H9 (cell line): ENCODE measurements around the gene KEAP1. TPM values are rescaled to one million over a fixed set of nuclear protein-coding genes. Genes with fewer than 3 reads are reported as not detected.

Source experiments
- DNase-seq: peaks from one replicate; pipeline ENCODE4 v3.0.0-alpha.2; 2017
- H2AFZ ChIP-seq: one replicate; pipeline ENCODE4 v1.6.1; 2013; ENCODE audit warnings: mild to moderate bottlenecking, low read length, control low read depth, moderate library complexity
- H2AK5ac ChIP-seq: 2 replicates; pipeline ENCODE4 v1.6.1; 2013; ENCODE audit warnings: low read length, control low read depth, mixed read lengths; ENCODE audit not compliant: insufficient read length
- H2BK120ac ChIP-seq: one replicate; pipeline ENCODE4 v1.6.1; 2013; ENCODE audit warnings: low read depth, mild to moderate bottlenecking, low read length, control low read depth, inconsistent platforms; ENCODE audit not compliant: poor library complexity, severe bottlenecking
- H2BK12ac ChIP-seq: 2 replicates; pipeline ENCODE4 v1.6.1; 2013; ENCODE audit warnings: low read length, control low read depth, mixed read lengths, low read depth; ENCODE audit not compliant: insufficient read length
- H2BK15ac ChIP-seq: 2 replicates; pipeline ENCODE4 v1.6.1; 2013; ENCODE audit warnings: low read depth, low read length, control low read depth
- H2BK20ac ChIP-seq: one replicate; pipeline ENCODE4 v1.6.1; 2013; ENCODE audit warnings: low read depth, mild to moderate bottlenecking, low read length, control low read depth, inconsistent platforms; ENCODE audit not compliant: poor library complexity, severe bottlenecking
- H2BK5ac ChIP-seq: 2 replicates; pipeline ENCODE4 v1.6.1; 2013; ENCODE audit warnings: low read length, control low read depth, mixed read lengths; ENCODE audit not compliant: insufficient read length
- H3K14ac ChIP-seq: 2 replicates; pipeline ENCODE4 v1.6.1; 2013; ENCODE audit warnings: low read length, control low read depth; ENCODE audit not compliant: insufficient read depth
- H3K18ac ChIP-seq: 2 replicates; pipeline ENCODE4 v1.6.1; 2013; ENCODE audit warnings: low read depth, mild to moderate bottlenecking, mixed read lengths, low read length, control low read depth; ENCODE audit not compliant: insufficient read length
- H3K23ac ChIP-seq: 2 replicates; pipeline ENCODE4 v1.6.1; 2013; ENCODE audit warnings: low read length, control low read depth, mixed read lengths, low read depth; ENCODE audit not compliant: insufficient read length
- H3K23me2 ChIP-seq: 2 replicates; pipeline ENCODE4 v1.6.1; 2013; ENCODE audit warnings: low read depth, mild to moderate bottlenecking, mixed read lengths, low read length, control low read depth; ENCODE audit not compliant: insufficient read length, poor library complexity, severe bottlenecking
- H3K27ac ChIP-seq: 2 replicates; pipeline ENCODE4 v1.5.1; 2013; ENCODE audit warnings: low read length, control low read depth, mixed read lengths, low read depth; ENCODE audit not compliant: insufficient read length
- H3K27me3 ChIP-seq: 2 replicates; pipeline ENCODE4 v1.6.1; 2013; ENCODE audit warnings: low read length, control low read depth, inconsistent platforms; ENCODE audit not compliant: insufficient read depth
- H3K4ac ChIP-seq: 2 replicates; pipeline ENCODE4 v1.6.1; 2013; ENCODE audit warnings: low read depth, mild to moderate bottlenecking, control low read depth, inconsistent platforms, low read length, moderate library complexity
- H3K4me1 ChIP-seq: 2 replicates; pipeline ENCODE4 v1.6.1; 2013; ENCODE audit warnings: low read length, control low read depth, inconsistent platforms; ENCODE audit not compliant: insufficient read depth
- H3K4me2 ChIP-seq: 2 replicates; pipeline ENCODE4 v1.6.1; 2013; ENCODE audit warnings: low read length, control low read depth, mixed read lengths; ENCODE audit not compliant: insufficient read length, insufficient read depth
- H3K56ac ChIP-seq: 2 replicates; pipeline ENCODE4 v1.6.1; 2013; ENCODE audit warnings: low read depth, mild to moderate bottlenecking, mixed read lengths, low read length, control low read depth; ENCODE audit not compliant: insufficient read length
- H3K79me1 ChIP-seq: 2 replicates; pipeline ENCODE4 v1.6.1; 2013; ENCODE audit warnings: low read depth, mild to moderate bottlenecking, moderate library complexity, low read length, control low read depth, inconsistent platforms; ENCODE audit not compliant: insufficient read depth, poor library complexity, severe bottlenecking
- H3K79me2 ChIP-seq: 2 replicates; pipeline ENCODE4 v1.6.1; 2013; ENCODE audit warnings: low read length, control low read depth, inconsistent platforms; ENCODE audit not compliant: insufficient read depth
- H3K9ac ChIP-seq: 2 replicates; pipeline ENCODE4 v1.6.1; 2013; ENCODE audit warnings: low read length, control low read depth, mixed read lengths; ENCODE audit not compliant: insufficient read length; ENCODE audit errors: extremely low read depth
- H3K9me3 ChIP-seq: one replicate; pipeline ENCODE4 v1.6.1; 2013; ENCODE audit warnings: low read depth, low read length, inconsistent platforms; ENCODE audit not compliant: control insufficient read depth
- H3T11ph ChIP-seq: one replicate; pipeline ENCODE4 v1.6.1; 2013; ENCODE audit warnings: mild to moderate bottlenecking, low read length, control low read depth, inconsistent platforms
- H4K20me1 ChIP-seq: one replicate; pipeline ENCODE4 v1.6.1; 2013; ENCODE audit not compliant: control insufficient read depth, insufficient read length, insufficient read depth
- H4K5ac ChIP-seq: 2 replicates; pipeline ENCODE4 v1.6.1; 2013; ENCODE audit warnings: low read depth, mild to moderate bottlenecking, mixed read lengths, low read length, control low read depth; ENCODE audit not compliant: insufficient read length
- H4K8ac ChIP-seq: replicated peaks from 2 replicates; pipeline ENCODE4 v1.6.1; 2013; ENCODE audit warnings: low read length, control low read depth, mixed read lengths, low read depth; ENCODE audit not compliant: insufficient read length
- H4K91ac ChIP-seq: 2 replicates; pipeline ENCODE4 v1.6.1; 2013; ENCODE audit warnings: low read depth, mild to moderate bottlenecking, moderate library complexity, mixed read lengths, low read length, control low read depth; ENCODE audit not compliant: insufficient read length
- H3K27ac Mint-ChIP-seq, 3 experiments: 2 replicates in 2 of 3; 3 replicates in 1 of 3; pipeline ENCODE4 v1.8.0; 2020 to 2021; ENCODE audit warnings: mixed read lengths in 3 of 3, mild to moderate bottlenecking in 1 of 3, moderate library complexity in 1 of 3
- H3K27me3 Mint-ChIP-seq: 2 replicates; pipeline ENCODE4 v1.8.0; 2021; ENCODE audit warnings: low read depth, mild to moderate bottlenecking, moderate library complexity, mixed read lengths
- H3K36me3 Mint-ChIP-seq, 3 experiments: 2 replicates in 2 of 3; 3 replicates in 1 of 3; pipeline ENCODE4 v1.8.0; 2020 to 2021; ENCODE audit warnings: low read depth in 3 of 3, mixed read lengths in 3 of 3; ENCODE audit not compliant: insufficient read depth in 1 of 3
- H3K4me1 Mint-ChIP-seq, 2 experiments: 2 replicates each; pipeline ENCODE4 v1.8.0; 2020; ENCODE audit warnings: mixed read lengths in 2 of 2
- H3K4me3 Mint-ChIP-seq, 2 experiments: 2 replicates in 1 of 2; 3 replicates in 1 of 2; pipeline ENCODE4 v1.8.0; 2020 to 2021; ENCODE audit warnings: mild to moderate bottlenecking in 2 of 2, mixed read lengths in 2 of 2, moderate library complexity in 1 of 2
- H3K9me3 Mint-ChIP-seq, 2 experiments: 2 replicates in 1 of 2; 3 replicates in 1 of 2; pipeline ENCODE4 v1.8.0; 2020; ENCODE audit warnings: mild to moderate bottlenecking in 2 of 2, mixed read lengths in 2 of 2, moderate library complexity in 1 of 2
- WGBS: extraction: QIAGEN DNeasy Blood & Tissue Kit; methylation state at CpG from one replicate; pipeline ENCODE4 v1.1.7; 2013; ENCODE audit warnings: missing lambda C conversion rate, low lambda C conversion rate, mixed read lengths; ENCODE audit not compliant: insufficient read length; ENCODE audit errors: extremely low coverage; 5-methylcytosine and 5-hydroxymethylcytosine counted together
- total RNA-seq: library from RNA; stranded (reverse); gene quantifications from 2 replicates; pipeline ENCODE4 v1.2.1, GENCODE V29; 2021
- TF ChIP-seq, protein P1 (sequence below): fragments of 200-600 bp; sonication (generic); conservative IDR thresholded peaks from 3 replicates; pipeline ENCODE4 v1.8.0; 2021; ENCODE audit warnings: antibody characterized with exemption, mild to moderate bottlenecking

The KEAP1 gene
- total RNA-seq, 1 experiment from 2014 or later: 88.7 TPM

DNA sequence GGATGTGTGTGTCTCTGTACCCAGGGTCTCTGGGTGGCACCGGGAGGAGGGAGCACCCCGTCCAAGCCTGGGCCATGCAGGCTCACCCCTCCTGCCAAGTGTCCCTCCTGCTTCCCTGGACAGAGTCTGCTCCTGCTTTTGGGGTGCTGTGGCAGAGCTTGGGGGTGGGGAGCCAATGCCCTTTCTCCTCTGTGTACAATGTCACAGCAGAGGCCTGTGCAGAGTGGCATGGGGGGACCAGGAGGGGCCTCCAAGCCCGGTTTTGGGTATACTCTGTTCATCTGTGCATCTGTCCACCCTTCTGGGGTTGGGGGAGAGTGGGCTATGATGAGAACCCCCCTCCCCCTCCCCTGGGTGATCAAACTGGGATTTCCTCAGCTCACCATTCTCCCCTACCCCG, 49.3 kb downstream of the KEAP1 start:
- Histone ChIP-seq H3K79me1 (no peaks in the 10 kb centered on the region), H2BK5ac (no peak overlapping the region), H2BK120ac (no peak overlapping the region), H4K5ac (no peak overlapping the region), H4K8ac (no peak overlapping the region), H3K4ac (no peak overlapping the region), H3K23ac (no peak overlapping the region), H4K91ac (no peak overlapping the region), H4K20me1 (no peaks in the 10 kb centered on the region), H3K79me2 (no peaks in the 10 kb centered on the region), H3K9ac (no peak overlapping the region), H3K4me1 (no peaks in the 10 kb centered on the region), H3K9me3 (no peaks in the 10 kb centered on the region), H2AFZ (no peak overlapping the region), H3K23me2 (no peaks in the 10 kb centered on the region), H2BK20ac (no peak overlapping the region), H3K27me3 (no peaks in the 10 kb centered on the region), H3K56ac (no peak overlapping the region), H2BK12ac (no peak overlapping the region), H2BK15ac (no peak overlapping the region), H2AK5ac (no peak overlapping the region), H3K4me2 (no peak overlapping the region), H3K27ac (no peak overlapping the region), H3K14ac (peak overlapping the region; percentile 8), H3T11ph (no peak overlapping the region), H3K18ac (peak overlapping the region; percentile 21)
- Mint-ChIP-seq H3K4me1 (peaks cover 9 to 37% of the 10 kb centered on the region in 2 experiments), H3K4me3 (peak overlapping the region in 1 of 2 experiments; percentile 21; a peak in 2 of 5 replicates), H3K27me3 (peaks cover 6% of the 10 kb centered on the region), H3K9me3 (no peaks in the 10 kb centered on the region), H3K27ac (peak overlapping the region in 1 of 3 experiments; percentile 68; a peak in 1 of 7 replicates), H3K36me3 (no peaks in the 10 kb centered on the region)
- WGBS: no CpG with 5 or more reads among the region's 4 CpGs
- TF ChIP-seq, protein P1, sequence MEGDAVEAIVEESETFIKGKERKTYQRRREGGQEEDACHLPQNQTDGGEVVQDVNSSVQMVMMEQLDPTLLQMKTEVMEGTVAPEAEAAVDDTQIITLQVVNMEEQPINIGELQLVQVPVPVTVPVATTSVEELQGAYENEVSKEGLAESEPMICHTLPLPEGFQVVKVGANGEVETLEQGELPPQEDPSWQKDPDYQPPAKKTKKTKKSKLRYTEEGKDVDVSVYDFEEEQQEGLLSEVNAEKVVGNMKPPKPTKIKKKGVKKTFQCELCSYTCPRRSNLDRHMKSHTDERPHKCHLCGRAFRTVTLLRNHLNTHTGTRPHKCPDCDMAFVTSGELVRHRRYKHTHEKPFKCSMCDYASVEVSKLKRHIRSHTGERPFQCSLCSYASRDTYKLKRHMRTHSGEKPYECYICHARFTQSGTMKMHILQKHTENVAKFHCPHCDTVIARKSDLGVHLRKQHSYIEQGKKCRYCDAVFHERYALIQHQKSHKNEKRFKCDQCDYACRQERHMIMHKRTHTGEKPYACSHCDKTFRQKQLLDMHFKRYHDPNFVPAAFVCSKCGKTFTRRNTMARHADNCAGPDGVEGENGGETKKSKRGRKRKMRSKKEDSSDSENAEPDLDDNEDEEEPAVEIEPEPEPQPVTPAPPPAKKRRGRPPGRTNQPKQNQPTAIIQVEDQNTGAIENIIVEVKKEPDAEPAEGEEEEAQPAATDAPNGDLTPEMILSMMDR: no peak
- no peak for DNase-seq
